Lower lobe of right lung (tissue), 2 donors: ENCODE results near the gene PGA5. TPM values are rescaled to one million over a fixed set of nuclear protein-coding genes. Genes with fewer than 3 reads are reported as not detected.

Experiments
- ATAC-seq, 2 donors: fragments of 200-7000 bp; cut with Tn5 transposase; one replicate each; pipeline ENCODE4 v1.9.1; 2020 to 2022; ENCODE audit warnings: mild to moderate bottlenecking in 2 of 2, moderate library complexity in 2 of 2
- DNase-seq: peaks from one replicate; pipeline ENCODE4 v3.0.0-alpha.2; 2020
- H3K27ac ChIP-seq: fragments of 200-600 bp; one replicate; pipeline ENCODE4 v1.8.0; 2022
- H3K27me3 ChIP-seq: fragments of 200-600 bp; one replicate; pipeline ENCODE4 v1.8.0; 2022; ENCODE audit warnings: low read depth
- H3K36me3 ChIP-seq: fragments of 200-600 bp; one replicate; pipeline ENCODE4 v1.8.0; 2022; ENCODE audit warnings: mild to moderate bottlenecking
- H3K4me1 ChIP-seq: fragments of 200-600 bp; one replicate; pipeline ENCODE4 v1.8.0; 2022
- H3K4me3 ChIP-seq: fragments of 200-600 bp; one replicate; pipeline ENCODE4 v1.8.0; 2022; ENCODE audit warnings: mild to moderate bottlenecking
- H3K9me3 ChIP-seq: fragments of 200-600 bp; one replicate; pipeline ENCODE4 v1.8.0; 2022
- CTCF ChIP-seq: fragments of 200-600 bp; IDR thresholded peaks from one replicate; pipeline ENCODE4 v1.8.0; 2022; ENCODE audit warnings: antibody characterized with exemption, mild to moderate bottlenecking
- intact Hi-C: fragments of 100-400 bp; cut with DNase I; formaldehyde crosslinking; loops from one replicate; pipeline ENCODE4 v1.11.0; 2022
- total RNA-seq: library from RNA; stranded (reverse); fragmentation: NEBNext Ultra II Directional; extraction: Animal tissue kit (Norgen Biotek cat#: 25700); gene quantifications from one replicate; pipeline ENCODE4 v1.2.1, GENCODE V29; 2021
- donor health status: DM: no; HTN: yes; CAD: no; lungs with severe emphysema.

Gene PGA5
- total RNA-seq, 1 donor from 2014 or later = 0.32 TPM

GRCh38 chr11:61298663-61299244 lies 57.8 kb downstream of the PGA5 start:
- no peak for TF ChIP-seq CTCF
- no peak for DNase-seq
- H3K4me1 ChIP-seq = peaks cover 40% of the 10 kb centered on the region
- H3K36me3 ChIP-seq = peaks cover 56% of the 10 kb centered on the region
- no peaks in the 10 kb centered on the region for H3K9me3 ChIP-seq
- intact Hi-C loops = no loop called here
- ATAC-seq = no peak
- H3K4me3 ChIP-seq = no peak overlapping the region
- H3K27ac ChIP-seq = no peak overlapping the region
- H3K27me3 ChIP-seq = peaks cover 21% of the 10 kb centered on the region

Other genes with a start within 250 kb of the PGA5 start
- 3.5 TPM for gene CD5, start 138.7 kb upstream of the PGA5 start, total RNA-seq
- gene VPS37C, start 79.7 kb upstream of the PGA5 start, total RNA-seq = 39.7 TPM
- 1.3 TPM for gene PGA3, start 37.7 kb upstream of the PGA5 start, total RNA-seq
- gene PGA4, start 18.8 kb upstream of the PGA5 start, total RNA-seq = 0.83 TPM
- 1.2 TPM for gene VWCE, start 54.1 kb downstream of the PGA5 start, total RNA-seq
- gene DDB1, start 91.9 kb downstream of the PGA5 start, total RNA-seq = 122 TPM
- 35.0 TPM for gene TKFC, start 92.1 kb downstream of the PGA5 start, total RNA-seq
- gene CYB561A3, start 120.7 kb downstream of the PGA5 start, total RNA-seq = 47.2 TPM
- gene TMEM138, start 121.2 kb downstream of the PGA5 start, total RNA-seq = 38.9 TPM
- 11.9 TPM for gene TMEM216, start 151.4 kb downstream of the PGA5 start, total RNA-seq
- 69.8 TPM for gene CPSF7, start 188.8 kb downstream of the PGA5 start, total RNA-seq
- gene SDHAF2, start 188.9 kb downstream of the PGA5 start, total RNA-seq = 35.2 TPM